HG03469 (cell line): ENCODE data around the gene CPLANE2.
A peak's percentile ranks its signal among the peaks of the same experiment; 100 is the strongest.
"Not testable (repeated sequence)": the region's sequence is repeated elsewhere in the genome, so short reads cannot be mapped to it uniquely, and the experiment has no call there.

Source experiments
- ATAC-seq: cut with Tn5 transposase; IDR thresholded peaks from one replicate; pipeline ENCODE4 v1.9.1; 2021; ENCODE audit warnings: mild to moderate bottlenecking, moderate library complexity, moderate number of reproducible peaks; ENCODE audit not compliant: unreplicated experiment

Gene CPLANE2

GRCh38 chr1:16210581-16210980, 26.4 kb downstream of the CPLANE2 start:
- ATAC-seq = no peak

GRCh38 chr1:16209847-16210407, 27.1 kb downstream of the CPLANE2 start:
- no peak for ATAC-seq

GRCh38 chr1:16209132-16209846, 27.7 kb downstream of the CPLANE2 start:
- ATAC-seq = no peak

- ATAC-seq = no peak
Observed at GRCh38 chr1:16208270-16208987, 28.6 kb downstream of the CPLANE2 start.

GRCh38 chr1:16207318-16208269, 29.4 kb downstream of the CPLANE2 start:
- ATAC-seq = no peak

GRCh38 chr1:16206547-16207317, 30.3 kb downstream of the CPLANE2 start:
- peak; percentile 47 for ATAC-seq

- ATAC-seq = no peak
Observed at GRCh38 chr1:16205891-16206546, 31.0 kb downstream of the CPLANE2 start.

GRCh38 chr1:16205334-16205671, 31.7 kb downstream of the CPLANE2 start:
- ATAC-seq = no peak

- no peak for ATAC-seq
Observed at GRCh38 chr1:16204634-16205333, 32.2 kb downstream of the CPLANE2 start.

GRCh38 chr1:16204216-16204615, 32.8 kb downstream of the CPLANE2 start:
- ATAC-seq = no peak

GRCh38 chr1:16203550-16203949, 33.4 kb downstream of the CPLANE2 start:
- ATAC-seq = no peak

GRCh38 chr1:16202281-16203210, 34.4 kb downstream of the CPLANE2 start:
- ATAC-seq = no peak

- no peak for ATAC-seq
Observed at GRCh38 chr1:16199700-16200099, 37.3 kb downstream of the CPLANE2 start.

GRCh38 chr1:16199157-16199501, 37.9 kb downstream of the CPLANE2 start:
- ATAC-seq = no peak

- no peak for ATAC-seq
Observed at GRCh38 chr1:16198444-16199156, 38.4 kb downstream of the CPLANE2 start.

GRCh38 chr1:16196874-16197273, 40.1 kb downstream of the CPLANE2 start:
- ATAC-seq = no peak

- not testable (repeated sequence) for ATAC-seq
Observed at GRCh38 chr1:16196139-16196538, 40.8 kb downstream of the CPLANE2 start.

- no peak for ATAC-seq
Observed at GRCh38 chr1:16195518-16195905, 41.5 kb downstream of the CPLANE2 start.
